Activated T-cell treated with anti-CD3 and anti-CD28 coated beads, Interleukin-2, amount 50 U/mL, for 1 hour (primary cell): Measurements from ENCODE around the gene MAML3.

Experiments used
- DNase-seq: peaks from one replicate; pipeline ENCODE4 v3.0.0-alpha.2; 2020

MAML3 gene

DNA sequence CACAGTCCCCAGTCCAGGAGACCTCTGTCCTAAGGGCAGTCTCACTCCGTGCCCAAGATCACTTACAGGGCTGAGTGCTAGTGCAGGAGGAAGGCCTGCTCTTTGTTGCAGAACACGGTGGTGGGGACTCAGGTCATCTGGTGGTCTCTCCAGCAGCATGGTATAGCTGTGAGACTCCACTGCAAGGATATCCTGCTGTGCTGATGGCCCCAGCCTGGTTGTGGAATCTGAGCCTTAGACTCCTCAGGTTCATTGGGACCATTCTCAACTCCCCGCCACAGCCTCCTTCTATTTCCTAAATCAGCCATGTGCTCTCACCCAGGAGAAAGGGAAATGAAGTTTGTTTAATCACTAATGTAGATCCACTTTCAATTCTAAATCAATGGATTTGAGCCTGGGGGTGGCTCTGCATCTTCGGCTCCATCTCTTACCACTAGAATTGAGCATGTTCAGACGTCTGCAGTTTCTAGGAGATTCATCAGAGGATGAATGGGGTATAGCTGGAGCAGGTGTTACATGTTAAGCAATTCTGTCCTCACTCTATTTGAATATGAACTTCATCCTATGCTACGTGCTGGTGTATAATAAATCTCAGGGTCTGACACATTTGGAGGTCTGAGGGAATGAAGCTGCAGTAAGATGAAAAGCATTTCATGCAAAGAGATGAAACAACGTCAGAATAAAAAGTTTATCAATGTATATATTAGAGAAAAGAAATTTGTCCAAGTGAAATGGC is 299.1 kb downstream of the MAML3 start:
- no peak for DNase-seq

DNA sequence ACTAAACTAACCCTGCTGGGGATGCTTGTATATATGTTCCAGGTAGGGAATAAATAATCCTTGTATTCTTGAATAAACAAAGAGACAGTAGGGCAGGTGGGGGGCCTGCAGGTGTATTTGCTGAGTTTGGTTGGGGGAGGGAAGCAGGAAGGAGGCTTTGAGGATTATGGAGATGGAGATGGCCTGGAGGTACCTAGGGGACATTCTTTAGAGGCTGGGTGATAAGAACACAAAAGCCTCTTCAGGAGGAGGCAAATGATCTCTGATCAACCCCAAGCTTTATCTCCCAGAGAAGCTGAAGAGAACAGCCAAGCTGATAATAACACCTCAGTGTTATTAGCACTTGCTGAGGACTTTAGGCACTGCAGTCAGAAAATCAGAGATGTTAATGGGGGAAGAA is 300.7 kb downstream of the MAML3 start:
- DNase-seq, result no peak

DNA sequence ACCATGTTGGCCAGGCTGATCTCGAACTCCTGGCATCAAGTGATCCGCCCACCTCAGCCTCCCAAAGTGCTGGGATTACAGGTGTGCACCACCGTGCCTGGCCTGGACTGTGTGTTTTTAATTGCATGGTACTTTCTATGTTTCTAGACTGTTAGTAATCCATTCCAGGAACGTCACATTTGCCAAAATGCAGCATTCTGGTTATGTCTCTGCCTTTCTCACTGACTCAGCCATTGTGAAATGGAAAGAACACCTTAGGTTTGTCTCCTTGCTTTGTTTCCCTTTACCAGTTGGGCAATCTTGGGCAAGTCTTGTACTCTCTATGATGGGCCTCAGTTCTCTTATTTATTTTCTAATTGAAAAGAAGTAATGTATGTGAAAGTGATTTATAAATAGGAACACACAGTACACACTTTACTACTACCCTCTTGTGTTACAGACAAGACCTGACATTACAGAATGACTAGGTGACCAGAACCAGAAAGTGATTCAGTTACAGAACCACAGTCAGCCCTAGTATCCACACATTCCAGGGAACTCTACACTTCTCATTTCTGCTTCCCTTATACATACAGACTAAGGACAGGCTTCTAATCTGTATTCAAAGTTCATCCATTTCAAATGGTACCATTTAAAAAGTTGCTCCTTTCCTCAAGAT is 301.2 kb downstream of the MAML3 start:
- no peak for DNase-seq

DNA sequence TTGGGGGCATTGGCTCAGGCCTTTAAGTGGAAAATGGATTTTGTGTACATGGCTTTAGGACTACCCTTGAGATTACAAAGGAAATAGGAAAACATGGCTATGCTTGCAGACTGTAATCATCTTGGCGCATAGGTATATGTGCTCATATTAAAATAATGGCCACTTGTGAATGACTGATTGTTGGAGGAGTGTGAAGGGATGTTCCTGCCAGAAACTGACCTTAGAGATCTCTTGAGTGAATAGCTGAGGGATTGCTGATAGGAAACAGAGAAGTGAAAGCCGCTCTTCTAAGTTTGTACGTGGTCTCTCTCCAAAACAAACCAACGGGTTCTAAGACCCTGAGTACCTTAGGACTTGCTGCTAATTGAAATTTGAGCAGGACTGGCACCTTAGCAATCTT is 302.3 kb downstream of the MAML3 start:
- DNase-seq, result no peak

DNA sequence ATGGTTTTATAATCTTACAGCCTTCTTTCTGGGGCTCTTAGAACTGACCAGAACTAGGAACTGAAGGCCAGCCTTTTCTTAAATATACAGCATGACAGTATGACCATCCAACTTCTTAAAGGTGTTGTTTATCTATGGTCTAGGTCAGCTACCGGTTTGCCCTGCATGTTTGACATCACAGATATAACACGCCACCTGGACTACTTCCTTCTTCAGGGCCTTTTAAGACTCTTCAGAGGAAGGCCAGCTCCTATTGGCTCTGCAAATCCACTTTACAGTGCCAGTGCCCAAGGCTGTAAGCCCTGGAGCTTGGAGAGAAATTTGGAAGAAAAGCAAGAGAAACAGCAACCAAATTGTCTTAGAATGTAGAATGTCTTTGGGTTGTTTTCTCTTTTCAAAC is 302.9 kb downstream of the MAML3 start:
- no peak for DNase-seq

DNA sequence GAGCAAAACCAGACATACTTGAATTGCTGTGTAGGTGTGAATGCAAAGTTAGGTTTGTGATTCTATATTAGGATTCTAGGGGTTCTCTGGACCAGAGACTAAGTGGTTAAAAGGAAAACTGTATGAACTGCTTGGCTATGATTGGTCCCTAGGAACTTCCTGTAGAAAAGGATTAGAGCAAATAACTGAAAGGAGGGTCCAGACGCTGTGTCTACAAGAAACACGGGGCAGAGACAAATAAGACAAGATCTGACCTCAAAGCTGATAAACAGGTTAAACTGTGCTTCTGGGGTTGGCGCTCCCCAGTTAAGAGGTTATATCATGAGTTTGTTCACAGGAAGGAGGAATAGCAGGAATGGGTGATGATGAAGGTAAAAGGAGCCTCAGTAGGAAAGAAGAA is 304.8 kb downstream of the MAML3 start:
- no peak for DNase-seq

DNA sequence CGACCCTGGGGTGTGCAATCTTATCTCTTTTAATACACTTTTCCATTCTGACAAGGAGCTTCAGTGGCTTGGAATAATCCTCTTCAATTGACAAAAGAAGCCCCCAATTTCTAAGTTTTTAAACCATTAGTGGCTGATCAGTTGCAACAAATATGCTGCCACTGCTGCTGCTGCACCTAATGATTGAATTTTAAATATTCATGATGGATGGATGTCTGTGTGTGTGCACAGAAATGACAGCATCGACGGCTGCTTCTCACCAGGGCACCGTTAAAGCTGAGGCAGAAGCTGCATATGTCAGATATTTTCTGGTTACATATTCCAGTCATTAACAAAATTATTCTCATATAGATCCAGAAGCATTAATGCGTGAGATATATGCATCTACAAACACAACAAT is 306.0 kb downstream of the MAML3 start:
- DNase-seq, result no peak

DNA sequence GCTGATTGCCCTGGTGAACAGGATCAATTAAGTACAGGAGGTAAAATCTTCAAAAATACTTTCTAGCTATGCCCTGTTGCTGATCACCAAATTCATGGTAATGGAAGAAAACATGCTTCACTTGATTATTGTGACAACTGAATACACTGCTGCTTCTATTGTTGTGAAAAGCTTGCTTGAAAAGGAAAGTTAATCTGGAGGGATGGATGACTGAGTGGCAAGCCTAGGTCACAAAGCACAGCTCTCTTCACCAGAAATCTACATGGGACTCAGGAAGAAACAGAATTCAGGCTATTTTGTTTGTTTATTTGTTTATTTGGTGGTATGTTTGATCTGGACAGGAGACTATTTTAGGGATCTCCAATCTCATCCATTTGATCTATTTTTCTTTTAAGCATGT is 306.4 kb downstream of the MAML3 start:
- DNase-seq, result no peak

DNA sequence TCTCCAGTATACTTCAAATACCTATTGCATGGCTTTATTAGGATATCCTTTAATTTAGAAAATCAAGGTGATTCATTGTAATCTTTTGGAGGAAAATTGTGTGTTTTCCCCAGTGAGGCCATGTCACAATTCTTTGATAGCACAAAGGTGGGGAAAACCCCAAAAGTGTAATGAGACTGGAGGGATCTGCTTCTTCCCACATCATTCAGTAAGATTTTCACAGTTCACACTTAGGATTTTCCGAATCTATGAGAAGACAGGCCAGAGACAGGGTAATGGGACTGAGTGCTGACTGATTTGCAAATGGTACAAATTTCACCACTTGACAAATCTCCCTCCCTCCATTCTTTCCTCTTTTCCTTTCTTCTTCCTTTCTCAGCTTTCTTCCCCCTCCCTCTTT is 307.2 kb downstream of the MAML3 start:
- no peak for DNase-seq

DNA sequence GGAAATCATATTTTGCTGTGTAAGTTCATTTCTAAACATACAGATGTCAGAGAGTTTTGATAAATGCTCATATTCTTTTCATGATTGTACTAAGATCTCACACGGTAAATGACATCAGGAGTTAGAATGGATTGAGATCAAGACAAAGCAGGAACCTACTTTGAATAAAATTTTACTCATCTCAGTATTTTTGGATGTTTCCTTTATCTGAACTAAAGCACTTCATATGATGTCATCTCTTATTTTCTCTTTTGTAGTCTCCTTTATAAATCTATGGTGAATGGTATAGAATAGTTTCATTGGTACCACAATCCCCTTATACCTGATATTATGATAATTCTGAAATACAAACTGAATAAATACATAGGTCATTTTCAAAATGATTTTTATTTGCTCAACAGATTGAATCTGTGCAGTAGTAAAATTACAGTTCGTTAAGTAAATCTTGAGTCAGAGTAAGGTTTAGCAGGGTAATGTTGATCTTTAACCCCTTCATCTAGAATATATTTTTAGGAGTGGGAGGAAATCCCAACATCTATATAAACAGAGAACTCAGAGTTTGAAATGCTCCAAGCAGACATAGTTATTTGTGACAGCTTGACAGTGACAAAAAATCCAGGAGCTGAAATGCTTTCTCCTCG is 308.4 kb downstream of the MAML3 start:
- DNase-seq, result no peak

DNA sequence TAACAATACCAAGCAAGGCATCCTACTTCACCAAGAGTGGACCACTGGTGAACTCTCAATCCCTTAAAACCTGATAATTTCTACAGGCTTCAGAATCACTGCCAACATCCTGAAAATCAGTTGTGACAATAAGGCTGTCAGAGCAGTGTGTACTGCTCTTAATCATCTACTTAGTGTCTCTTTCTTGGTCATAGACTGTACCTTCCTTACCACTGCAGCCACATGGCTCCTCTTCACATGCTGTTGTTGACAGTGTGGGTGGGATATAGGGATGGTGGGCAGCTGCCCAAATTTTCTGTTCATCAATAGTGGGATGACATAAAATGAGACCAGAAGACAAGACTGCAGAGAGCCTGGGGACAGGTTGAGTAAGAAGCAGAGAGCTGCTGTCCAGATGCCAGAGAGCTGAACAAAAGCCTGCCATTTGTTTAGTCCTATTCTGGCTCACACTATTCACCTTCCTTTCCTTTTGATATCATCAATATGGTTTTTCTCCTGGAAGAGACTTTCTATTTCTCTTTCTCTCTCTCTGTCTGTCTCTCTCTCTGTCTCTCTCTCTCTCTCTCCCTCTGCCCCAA is 309.4 kb downstream of the MAML3 start:
- DNase-seq, result no peak

DNA sequence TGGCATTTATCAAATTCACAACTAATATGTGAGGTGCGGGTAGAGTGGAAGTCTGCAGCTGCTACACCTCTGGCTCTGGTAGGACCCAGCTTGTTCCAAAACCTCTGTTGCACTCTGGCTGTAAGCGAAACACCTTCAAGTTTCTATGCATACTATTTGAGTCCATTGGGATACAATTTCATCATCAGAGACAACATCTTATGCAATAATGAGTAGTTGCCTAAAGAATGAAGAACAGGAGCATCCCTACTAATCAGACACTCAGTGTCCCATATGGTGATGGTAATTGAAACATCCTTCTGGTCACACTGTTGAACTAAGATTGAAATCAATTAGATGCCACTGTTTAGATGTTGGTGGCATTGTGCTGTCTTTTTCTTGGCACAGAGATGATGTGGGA is 309.9 kb downstream of the MAML3 start:
- DNase-seq, result no peak

DNA sequence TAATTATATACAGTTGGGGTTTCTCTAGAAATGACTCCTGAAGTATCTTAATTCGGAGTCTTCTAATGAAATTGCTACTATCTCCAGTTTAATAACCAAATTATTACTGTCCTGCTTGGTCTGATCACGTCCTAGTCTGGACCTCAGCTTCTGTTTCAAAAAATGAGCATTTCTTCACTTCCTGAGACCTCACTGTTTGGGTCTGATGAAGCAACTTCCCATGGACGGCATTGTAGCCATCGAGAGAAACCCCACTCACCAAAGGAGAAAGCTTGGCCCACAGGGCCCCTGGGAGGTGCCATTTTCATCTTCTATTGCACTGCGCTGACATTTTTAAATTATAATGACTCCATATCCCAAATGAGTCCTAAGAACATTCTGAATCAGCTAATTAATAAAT is 310.3 kb downstream of the MAML3 start:
- no peak for DNase-seq

DNA sequence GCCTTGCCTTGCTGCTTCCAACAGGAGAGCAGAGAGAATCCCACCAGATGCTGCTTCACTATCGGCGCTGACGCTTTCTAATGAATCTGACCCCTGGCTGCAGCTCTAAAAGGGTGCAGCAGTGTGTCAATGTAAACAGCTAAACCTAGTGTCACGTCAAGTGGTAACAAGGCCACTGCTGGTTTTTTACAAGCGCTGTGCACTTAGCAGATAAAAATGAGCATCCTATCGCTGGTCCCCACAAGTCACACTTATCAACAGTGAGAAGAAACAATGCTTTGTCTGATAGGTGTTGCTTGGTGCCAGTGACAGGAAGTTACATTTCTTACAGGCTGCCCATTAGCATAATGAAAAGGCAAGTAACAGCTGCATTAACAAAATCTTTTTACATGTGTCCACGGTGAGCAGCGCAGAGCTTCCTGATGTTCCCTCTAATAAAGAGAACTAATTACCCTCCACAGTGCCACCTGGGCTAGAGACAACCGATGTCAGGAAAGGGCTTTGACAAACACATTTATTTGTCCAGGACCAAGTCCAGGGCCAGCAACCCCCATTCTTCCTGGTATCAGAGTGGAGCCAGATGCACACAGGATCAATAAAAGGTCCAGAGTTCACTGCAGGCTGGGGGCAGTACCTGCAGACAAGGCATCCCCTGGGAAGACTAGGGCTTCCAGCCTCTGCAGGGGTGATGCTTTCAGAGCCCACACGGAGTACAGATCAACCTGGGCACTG is 312.4 kb downstream of the MAML3 start:
- no peak for DNase-seq

DNA sequence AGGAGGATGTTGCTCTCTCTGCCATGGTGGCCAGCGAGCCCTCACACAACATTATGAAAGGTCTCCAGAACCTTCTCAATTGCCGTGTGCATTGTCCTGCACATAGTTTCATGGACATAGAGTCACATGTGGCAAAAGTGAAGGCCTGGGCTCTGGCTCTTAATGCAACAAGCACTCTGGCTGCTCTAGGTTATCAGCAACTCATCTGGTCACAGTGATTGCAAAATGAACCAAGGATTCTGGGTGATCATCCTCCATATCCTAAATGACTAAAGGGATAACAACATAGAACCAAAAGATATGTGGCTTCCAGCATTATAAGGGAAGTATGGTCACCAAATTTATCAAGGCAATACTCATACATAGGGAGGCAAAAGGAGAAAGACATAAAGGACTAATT is 313.2 kb downstream of the MAML3 start:
- DNase-seq, result no peak

DNA sequence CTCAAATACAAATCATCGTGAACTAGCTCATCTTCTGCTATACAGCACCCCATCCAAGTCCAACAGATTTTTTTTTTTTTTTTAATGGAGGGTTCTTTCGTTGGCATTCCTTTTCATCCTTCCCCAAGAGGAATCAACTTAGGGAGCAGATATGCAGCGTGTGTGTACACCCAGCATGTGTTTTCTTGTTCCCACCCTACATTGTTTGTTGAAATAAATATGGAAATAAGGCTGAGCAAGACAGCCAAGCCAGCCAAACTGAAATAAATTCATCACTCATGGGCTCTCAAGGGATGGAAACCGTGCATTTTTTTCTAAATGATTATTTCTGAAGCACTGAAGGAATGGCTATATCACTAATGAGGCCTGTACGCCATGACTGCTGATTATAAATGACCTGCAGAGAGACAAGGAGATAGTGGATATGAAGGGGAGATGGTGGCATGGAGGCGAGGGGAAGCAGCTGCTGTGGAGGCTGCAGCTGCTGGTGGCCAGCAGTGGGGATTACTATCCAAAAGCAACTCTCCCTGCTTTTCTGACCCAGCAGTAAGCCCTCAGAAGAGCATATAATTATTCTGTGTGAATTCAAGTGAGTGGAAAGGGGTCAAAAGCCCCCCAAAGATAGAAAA is 314.5 kb downstream of the MAML3 start:
- DNase-seq, result no peak

DNA sequence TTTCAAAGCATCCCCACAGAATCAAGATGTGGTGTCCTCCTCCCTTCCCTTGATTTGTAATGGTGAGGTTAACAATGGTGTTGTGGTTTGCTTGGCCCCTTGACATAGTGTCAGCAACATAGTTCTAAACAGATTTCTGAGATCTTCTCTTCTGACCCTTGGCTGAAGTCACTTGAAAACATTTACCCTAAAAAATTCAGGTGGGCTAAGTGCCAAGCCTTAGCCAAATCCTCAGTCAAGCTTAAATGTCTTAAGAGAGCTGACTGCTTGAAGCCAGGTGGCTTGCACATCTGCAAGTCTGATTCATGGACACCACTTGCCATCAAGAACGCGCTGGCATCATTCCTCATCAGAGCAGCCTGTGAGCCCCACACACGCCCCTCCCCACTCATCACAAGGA is 315.2 kb downstream of the MAML3 start:
- DNase-seq, result no peak

DNA sequence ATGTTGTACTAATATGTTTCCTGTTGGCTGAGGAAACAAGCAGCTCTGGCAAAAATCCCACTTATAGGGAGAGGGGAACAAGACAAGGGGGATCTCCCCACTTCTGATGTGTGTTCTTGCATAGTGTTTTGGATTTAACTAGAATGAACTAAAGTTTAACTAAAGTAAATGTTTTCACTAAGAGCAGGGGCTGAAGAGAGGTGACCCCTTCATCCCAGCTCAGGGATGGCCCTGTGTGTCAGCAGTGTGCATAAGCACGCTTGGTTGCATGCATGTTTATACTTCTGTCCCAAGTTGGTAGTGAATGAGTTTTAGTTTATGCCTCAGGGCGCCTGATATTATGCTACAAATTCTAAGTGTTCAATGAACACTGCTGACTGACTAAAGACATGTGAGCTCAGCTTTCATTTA is 319.0 kb downstream of the MAML3 start:
- no peak for DNase-seq

DNA sequence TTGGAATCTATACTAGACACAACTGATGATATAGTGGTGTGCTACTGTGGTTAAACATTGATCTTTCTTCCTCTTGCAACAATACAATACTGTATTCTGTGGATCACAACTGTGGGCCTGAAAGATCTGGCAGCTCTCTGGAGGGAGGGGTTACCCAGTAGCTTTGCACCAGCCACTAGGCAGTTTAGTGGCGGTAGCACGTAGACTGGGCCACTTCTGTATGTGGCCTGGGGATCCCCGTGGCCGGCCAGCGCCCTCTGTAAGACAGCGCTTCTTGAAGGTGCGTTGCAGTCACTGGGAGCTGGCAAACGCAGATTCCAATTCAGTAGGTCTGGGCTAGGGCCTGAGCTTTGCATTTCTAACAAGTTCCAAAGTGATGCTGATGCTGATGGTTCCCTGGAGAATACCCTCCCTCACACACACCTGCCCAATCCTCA is 319.7 kb downstream of the MAML3 start:
- no peak for DNase-seq

DNA sequence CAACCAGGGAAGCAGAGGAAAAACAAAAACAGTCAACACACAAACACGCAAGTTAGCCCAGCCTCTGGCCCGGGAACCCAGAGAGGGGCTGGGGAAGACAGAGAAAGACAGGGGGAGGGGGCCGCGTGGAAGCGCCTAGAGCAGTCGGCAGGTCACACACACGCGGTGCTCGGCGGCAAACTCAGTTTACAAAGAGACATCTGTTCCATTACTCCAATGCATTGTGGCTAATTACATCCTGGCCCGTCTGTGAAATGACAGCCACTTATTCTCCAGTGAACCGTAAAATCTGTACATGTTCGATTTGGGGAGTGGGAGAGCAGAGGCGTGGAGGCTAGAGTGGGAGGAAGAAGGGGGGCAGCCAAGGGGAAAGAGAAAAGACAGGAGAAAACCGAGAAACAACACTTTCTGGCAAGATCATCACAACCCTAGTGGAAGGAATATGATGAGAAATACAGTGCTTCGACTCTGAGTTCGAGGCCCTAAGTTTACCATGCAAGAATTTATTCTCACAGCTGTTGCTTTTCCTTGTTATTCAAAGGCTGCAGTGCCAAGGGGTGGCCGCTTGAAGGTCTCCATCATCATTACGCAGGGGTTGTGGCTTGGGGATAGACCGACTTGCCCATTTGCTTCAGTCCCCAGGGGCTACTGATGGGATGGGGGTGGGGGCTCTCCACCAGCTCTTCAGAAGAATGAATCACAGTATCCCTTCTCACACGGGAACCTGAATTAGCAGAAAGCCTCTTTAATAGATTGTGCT is 320.7 kb downstream of the MAML3 start:
- no peak for DNase-seq

DNA sequence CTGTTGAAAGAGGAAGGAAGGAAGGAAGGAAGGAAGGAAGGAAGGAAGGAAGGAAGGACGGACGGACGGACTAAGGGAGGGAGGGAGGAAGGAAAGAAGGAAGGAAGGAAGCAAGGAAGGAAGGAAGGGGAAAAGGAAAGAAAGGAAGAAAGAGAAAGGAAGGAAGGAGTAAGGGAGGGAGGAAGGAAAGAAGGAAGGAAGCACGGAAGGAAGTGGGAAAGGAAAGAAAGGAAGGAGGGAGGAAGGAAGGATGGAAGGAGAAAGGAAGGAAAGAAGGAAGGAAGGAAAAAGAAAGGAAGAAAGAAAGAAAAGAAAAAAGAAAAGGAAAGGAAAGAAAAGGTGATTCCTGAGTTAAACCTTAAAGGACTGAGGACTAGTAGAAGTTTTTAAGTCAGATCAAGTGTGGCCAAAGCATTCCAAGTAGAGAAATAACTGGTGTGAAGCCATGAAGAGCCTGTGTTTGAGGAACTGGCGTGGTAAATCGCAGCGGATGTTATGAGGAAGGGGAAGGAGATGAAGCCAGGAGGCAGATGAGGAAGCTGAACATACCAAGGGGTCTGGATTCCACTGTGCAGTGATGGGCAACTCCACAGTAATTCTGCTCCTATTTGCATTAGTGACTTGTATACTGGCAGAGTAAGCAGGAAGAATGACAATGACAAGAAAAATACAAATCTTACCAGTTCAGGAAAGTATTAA is 324.9 kb downstream of the MAML3 start:
- no peak for DNase-seq
